IMR-90 (cell line): ENCODE measurements around the gene RSRC1. TPM values are rescaled to one million over a fixed set of nuclear protein-coding genes. Genes with fewer than 3 reads are reported as not detected.

Source experiments
- ATAC-seq: fragments of 200-7000 bp; cut with Tn5 transposase; 2 replicates; pipeline ENCODE4 v1.9.1; 2020; ENCODE audit warnings: low read depth, mild to moderate bottlenecking, moderate library complexity
- BruUV-seq: library from RNA; stranded (reverse); fragments of 400-500 nt; replicated peaks from 2 replicates; lab custom pipeline; 2021; lab: Mats Ljungman, UMichigan
- CTCF ChIA-PET: fragments of 300-600 bp; formaldehyde crosslinking; extraction: SDS; loops from one replicate; lab custom pipeline; 2021; ENCODE audit warnings: antibody characterized with exemption; lab: Yijun Ruan, JAX
- POLR2A ChIA-PET: fragments of 300-600 bp; sonication (Branson Sonifier 250); formaldehyde crosslinking; loops from one replicate; lab custom pipeline; 2022; ENCODE audit warnings: antibody characterized with exemption; ENCODE audit not compliant: unreplicated experiment; lab: Charles Lee
- DNase-seq: peaks from one replicate; pipeline ENCODE4 v3.0.0; 2013
- H2AFZ ChIP-seq: replicated peaks from 2 replicates; pipeline ENCODE3; 2013; ENCODE audit warnings: low read length, mild to moderate bottlenecking; ENCODE audit not compliant: poor library complexity
- H2AK5ac ChIP-seq: 2 replicates; pipeline ENCODE4 v1.6.1; 2013; ENCODE audit warnings: low read depth, low read length, inconsistent platforms
- H2AK9ac ChIP-seq: replicated peaks from 2 replicates; pipeline ENCODE3; 2013; ENCODE audit warnings: mild to moderate bottlenecking, low read depth, low read length, moderate library complexity; ENCODE audit not compliant: poor library complexity
- H2BK120ac ChIP-seq: 2 replicates; pipeline ENCODE4 v1.6.1; 2013; ENCODE audit warnings: low read depth, low read length, inconsistent platforms
- H2BK15ac ChIP-seq: 3 replicates; pipeline ENCODE4 v1.6.1; 2013; ENCODE audit warnings: low read depth, low read length, inconsistent platforms
- H2BK20ac ChIP-seq: 2 replicates; pipeline ENCODE4 v1.6.1; 2013; ENCODE audit warnings: low read depth, mild to moderate bottlenecking, inconsistent platforms, low read length, moderate library complexity
- H2BK5ac ChIP-seq: 2 replicates; pipeline ENCODE4 v1.6.1; 2013; ENCODE audit warnings: mild to moderate bottlenecking, low read depth, low read length, inconsistent platforms; ENCODE audit not compliant: poor library complexity, severe bottlenecking
- H3K14ac ChIP-seq: replicated peaks from 2 replicates; pipeline ENCODE4 v1.6.1; 2013; ENCODE audit warnings: low read depth, low read length, inconsistent platforms
- H3K18ac ChIP-seq: 2 replicates; pipeline ENCODE4 v1.6.1; 2013; ENCODE audit warnings: low read depth, low read length, control low read depth
- H3K23ac ChIP-seq: 2 replicates; pipeline ENCODE4 v1.6.1; 2013; ENCODE audit warnings: low read depth, low read length, inconsistent platforms
- H3K27ac ChIP-seq: 2 replicates; pipeline ENCODE4 v1.5.1; 2013; ENCODE audit warnings: mild to moderate bottlenecking, control low read depth, low read length; ENCODE audit not compliant: insufficient read depth
- H3K27me3 ChIP-seq: 2 replicates; pipeline ENCODE4 v1.6.1; 2013; ENCODE audit warnings: low read length; ENCODE audit not compliant: control insufficient read depth, insufficient read depth
- H3K36me3 ChIP-seq: 2 replicates; pipeline ENCODE4 v1.6.1; 2013; ENCODE audit warnings: low read length, mixed read lengths; ENCODE audit not compliant: control insufficient read depth, insufficient read depth
- H3K4ac ChIP-seq: 2 replicates; pipeline ENCODE4 v1.6.1; 2013; ENCODE audit warnings: low read depth, low read length, inconsistent platforms
- H3K4me1 ChIP-seq: 2 replicates; pipeline ENCODE4 v1.6.1; 2013; ENCODE audit warnings: low read length, mixed read lengths; ENCODE audit not compliant: control insufficient read depth, insufficient read depth
- H3K4me2 ChIP-seq: 2 replicates; pipeline ENCODE4 v1.6.1; 2013; ENCODE audit warnings: low read depth, mild to moderate bottlenecking, control low read depth, low read length, moderate library complexity
- H3K4me3 ChIP-seq: 2 replicates; pipeline ENCODE4 v1.5.1; 2013; ENCODE audit warnings: low read depth, mild to moderate bottlenecking, control low read depth, low read length, moderate library complexity; ENCODE audit not compliant: insufficient read depth
- H3K56ac ChIP-seq: 2 replicates; pipeline ENCODE4 v1.6.1; 2013; ENCODE audit warnings: low read length, inconsistent platforms; ENCODE audit not compliant: insufficient read depth; ENCODE audit errors: extremely low read depth
- H3K79me1 ChIP-seq, 2 experiments: 2 replicates each; pipeline ENCODE4 v1.6.1; 2013; ENCODE audit warnings: low read length in 2 of 2, inconsistent platforms in 1 of 2, low read depth in 1 of 2
- H3K9ac ChIP-seq: 2 replicates; pipeline ENCODE4 v1.6.1; 2013; ENCODE audit warnings: low read depth, low read length, control low read depth
- H3K9me1 ChIP-seq: 2 replicates; pipeline ENCODE4 v1.6.1; 2013; ENCODE audit warnings: low read length, inconsistent platforms; ENCODE audit not compliant: insufficient read depth
- H3K9me3 ChIP-seq: 2 replicates; pipeline ENCODE4 v1.6.1; 2013; ENCODE audit warnings: low read length; ENCODE audit not compliant: control insufficient read depth, insufficient read depth
- H4K20me1 ChIP-seq: 2 replicates; pipeline ENCODE4 v1.6.1; 2013; ENCODE audit warnings: low read length, inconsistent platforms; ENCODE audit not compliant: insufficient read depth
- H4K5ac ChIP-seq: 2 replicates; pipeline ENCODE4 v1.6.1; 2013; ENCODE audit warnings: mild to moderate bottlenecking, low read depth, low read length, control low read depth
- H4K8ac ChIP-seq, 2 experiments: 2 replicates each; pipeline ENCODE4 v1.6.1; 2013; ENCODE audit warnings: low read depth in 2 of 2, low read length in 2 of 2, control low read depth in 1 of 2, inconsistent platforms in 1 of 2
- H4K91ac ChIP-seq: 2 replicates; pipeline ENCODE4 v1.6.1; 2013; ENCODE audit warnings: low read depth, low read length, inconsistent platforms; ENCODE audit not compliant: insufficient read depth
- CTCF ChIP-seq: conservative IDR thresholded peaks from 2 replicates; pipeline ENCODE4 v1.5.1; 2012; ENCODE audit warnings: mild to moderate bottlenecking, low read depth, low read length, improper control_type of control experiment
- MAFK ChIP-seq: IDR thresholded peaks from 2 replicates; pipeline ENCODE4 v1.6.1; 2012; ENCODE audit warnings: low read depth, low read length, improper control_type of control experiment
- MXI1 ChIP-seq: IDR thresholded peaks from 2 replicates; pipeline ENCODE4 v1.6.1; 2012; ENCODE audit warnings: low read depth, mild to moderate bottlenecking, low read length, moderate library complexity, borderline replicate concordance
- POLR2A ChIP-seq: IDR thresholded peaks from 2 replicates; pipeline ENCODE4 v1.6.1; 2012; ENCODE audit warnings: mild to moderate bottlenecking, low read depth, low read length
- SMC3 ChIP-seq: fragments of 150-350 bp; IDR thresholded peaks from 2 replicates; pipeline ENCODE4 v1.6.1; 2016; ENCODE audit warnings: low read depth, mild to moderate bottlenecking, antibody characterized with exemption, low read length, moderate library complexity
- WGBS, 2 experiments: methylation state at CpG; one replicate each; pipeline versions ENCODE4 v1.1.5 to v1.1.7; 2013; ENCODE audit warnings: missing lambda C conversion rate in 2 of 2; ENCODE audit not compliant: insufficient read length in 1 of 2; ENCODE audit errors: extremely low coverage in 2 of 2; 5-methylcytosine and 5-hydroxymethylcytosine counted together
- dilution Hi-C: fragments of 300-500 bp; cut with HindIII; formaldehyde crosslinking; loops from one replicate; pipeline ENCODE4 v1.14.3; 2018; ENCODE audit warnings: low sequenced_read_pairs; ENCODE audit not compliant: unreplicated experiment
- in situ Hi-C: fragments of 300-500 bp; cut with MboI; formaldehyde crosslinking; loops from 3 replicates; pipeline ENCODE4 v1.14.3; 2019; ENCODE audit warnings: low sequenced_read_pairs, inconsistent platforms, mixed read lengths
- intact Hi-C: fragments of 100-400 bp; cut with micrococcal nuclease; formaldehyde crosslinking; loops from 2 replicates; pipeline ENCODE4 v1.10.0; 2022
- polyA plus RNA-seq, 3 experiments: library from polyadenylated mRNA; depleted of rRNA; stranded (reverse); fragments of >200 nt; gene quantifications; 2 replicates each; pipeline ENCODE4 v1.2.3, GENCODE V29; 2012; ENCODE audit warnings: low replicate concordance in 1 of 3
- total RNA-seq: library from RNA; depleted of rRNA; stranded (reverse); fragments of >200 nt; gene quantifications from 2 replicates; pipeline ENCODE4 v1.2.3, GENCODE V29; 2012
- TF ChIP-seq, protein P1 (sequence below): fragments of 150-350 bp; IDR thresholded peaks from 2 replicates; pipeline ENCODE4 v1.6.1; 2017; ENCODE audit warnings: mild to moderate bottlenecking, antibody characterized with exemption, low read length, low read depth

Gene RSRC1
- total and polyA plus RNA-seq, 2 of the 4 experiments (the other 2 are of a cell fraction): 3.8 to 41.8 TPM

DNA sequence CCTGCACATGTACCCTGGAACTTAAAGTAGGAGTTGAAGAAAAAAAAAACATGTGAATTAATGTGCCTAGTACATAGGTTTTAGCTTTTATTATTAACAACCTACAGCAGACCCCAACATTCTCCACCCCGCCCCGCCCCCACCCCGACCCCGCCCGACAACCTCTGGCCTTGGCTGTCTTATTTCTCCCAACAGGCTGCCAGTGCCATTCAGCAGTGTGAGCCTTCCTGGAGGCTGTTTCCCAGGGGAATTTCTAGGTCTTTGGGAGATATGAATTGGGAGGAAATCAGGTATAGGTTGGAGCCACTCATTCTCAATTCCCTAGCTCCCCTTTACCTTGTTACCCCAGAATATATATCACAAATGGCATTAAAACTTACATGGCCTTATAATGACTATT is 452.8 kb downstream of the RSRC1 start:
- no CpG with 5 or more reads among the region's 5 CpGs for WGBS, 2 experiments

More for the DNA sequence above, 452.8 kb downstream of the RSRC1 start:
- Histone ChIP-seq H3K4ac (no peak overlapping the region), H3K9me1 (no peaks in the 10 kb centered on the region), H3K27ac (no peak overlapping the region), H3K18ac (no peak overlapping the region), H3K9ac (no peak overlapping the region), H4K91ac (no peak overlapping the region), H2BK120ac (no peak overlapping the region), H3K36me3 (no peaks in the 10 kb centered on the region), H4K8ac (no peak overlapping the region), H4K5ac (no peak overlapping the region), H3K56ac (no peak overlapping the region), H3K9me3 (no peaks in the 10 kb centered on the region), H4K20me1 (no peaks in the 10 kb centered on the region), H2AK9ac (no peak overlapping the region), H2BK5ac (no peak overlapping the region), H3K79me1 (no peaks in the 10 kb centered on the region), H3K4me2 (no peak overlapping the region), H3K4me3 (no peak overlapping the region), H3K14ac (no peak overlapping the region), H2BK15ac (no peak overlapping the region), H2AK5ac (no peak overlapping the region), H3K23ac (no peak overlapping the region), H3K27me3 (no peaks in the 10 kb centered on the region), H2BK20ac (no peak overlapping the region), H2AFZ (no peak overlapping the region), H3K4me1 (0 out of 2 replicates have a peak, but pooled peaks cover 2% of the 10 kb centered on the region)
- ChIA-PET CTCF (interaction anchor here (0.6 kb wide), 1 partner anchor 9 kb away, joined by 3 read pairs; no protein-coding TSS in a partner anchor), POLR2A (no interaction called here)
- in situ Hi-C loops (no loop called here), intact Hi-C loops (no loop called here), dilution Hi-C loops (no loop called here)
- TF ChIP-seq MAFK (no peak), CTCF (no peak), MXI1 (no peak), POLR2A (no peak), SMC3 (no peak)
- TF ChIP-seq, protein P1, sequence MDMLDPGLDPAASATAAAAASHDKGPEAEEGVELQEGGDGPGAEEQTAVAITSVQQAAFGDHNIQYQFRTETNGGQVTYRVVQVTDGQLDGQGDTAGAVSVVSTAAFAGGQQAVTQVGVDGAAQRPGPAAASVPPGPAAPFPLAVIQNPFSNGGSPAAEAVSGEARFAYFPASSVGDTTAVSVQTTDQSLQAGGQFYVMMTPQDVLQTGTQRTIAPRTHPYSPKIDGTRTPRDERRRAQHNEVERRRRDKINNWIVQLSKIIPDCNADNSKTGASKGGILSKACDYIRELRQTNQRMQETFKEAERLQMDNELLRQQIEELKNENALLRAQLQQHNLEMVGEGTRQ: no peak
- BruUV-seq: no TSS peak
- ATAC-seq: no peak
- DNase-seq: no peak
